Calu3 (cell line): ENCODE measurements around the gene AZGP1. TPM values are rescaled to one million over a fixed set of nuclear protein-coding genes. Genes with fewer than 3 reads are reported as not detected.
"Not testable (repeated sequence)": the region's sequence is repeated elsewhere in the genome, so short reads cannot be mapped to it uniquely, and the experiment has no call there.

Experiments used
- BruUV-seq: library from RNA; stranded (reverse); fragments of 400-500 nt; replicated peaks from 2 replicates; lab custom pipeline; 2021; lab: Mats Ljungman, UMichigan
- CTCF ChIA-PET: fragments of 300-600 bp; sonication (Branson Sonifier 250); formaldehyde crosslinking; loops from one replicate; lab custom pipeline; 2022; ENCODE audit warnings: antibody characterized with exemption; lab: Charles Lee
- DNase-seq: peaks from one replicate; pipeline ENCODE4 v3.0.0; 2022
- H3K27ac Mint-ChIP-seq: one replicate; pipeline ENCODE4 v1.8.0; 2022; ENCODE audit warnings: mixed read lengths; ENCODE audit not compliant: unreplicated experiment
- H3K27me3 Mint-ChIP-seq: one replicate; pipeline ENCODE4 v1.8.0; 2022; ENCODE audit warnings: mixed read lengths; ENCODE audit not compliant: unreplicated experiment
- H3K36me3 Mint-ChIP-seq: one replicate; pipeline ENCODE4 v1.8.0; 2022; ENCODE audit warnings: mild to moderate bottlenecking, moderate library complexity, mixed read lengths; ENCODE audit not compliant: insufficient read depth, unreplicated experiment
- H3K4me1 Mint-ChIP-seq: one replicate; pipeline ENCODE4 v1.8.0; 2022; ENCODE audit warnings: mild to moderate bottlenecking, low read depth, mixed read lengths; ENCODE audit not compliant: unreplicated experiment
- H3K4me3 Mint-ChIP-seq: one replicate; pipeline ENCODE4 v1.8.0; 2022; ENCODE audit warnings: mild to moderate bottlenecking, low read depth, moderate library complexity, mixed read lengths; ENCODE audit not compliant: unreplicated experiment
- H3K9me3 Mint-ChIP-seq: one replicate; pipeline ENCODE4 v1.8.0; 2022; ENCODE audit warnings: low read depth, mixed read lengths; ENCODE audit not compliant: unreplicated experiment
- intact Hi-C: fragments of 100-400 bp; cut with micrococcal nuclease; formaldehyde crosslinking; loops from one replicate; pipeline ENCODE4 v1.10.0; 2022; ENCODE audit not compliant: unreplicated experiment
- total RNA-seq: library from RNA; stranded (reverse); gene quantifications from 2 replicates; pipeline ENCODE4 v1.2.3, GENCODE V29; 2022
- TF ChIP-seq, protein P1 (sequence below): fragments of 200-600 bp; IDR thresholded peaks from one replicate; pipeline ENCODE4 v1.8.0; 2022; ENCODE audit warnings: antibody characterized with exemption; ENCODE audit not compliant: unreplicated experiment

AZGP1 gene
- total RNA-seq, 1 experiment from 2014 or later = 25.6 TPM

DNA sequence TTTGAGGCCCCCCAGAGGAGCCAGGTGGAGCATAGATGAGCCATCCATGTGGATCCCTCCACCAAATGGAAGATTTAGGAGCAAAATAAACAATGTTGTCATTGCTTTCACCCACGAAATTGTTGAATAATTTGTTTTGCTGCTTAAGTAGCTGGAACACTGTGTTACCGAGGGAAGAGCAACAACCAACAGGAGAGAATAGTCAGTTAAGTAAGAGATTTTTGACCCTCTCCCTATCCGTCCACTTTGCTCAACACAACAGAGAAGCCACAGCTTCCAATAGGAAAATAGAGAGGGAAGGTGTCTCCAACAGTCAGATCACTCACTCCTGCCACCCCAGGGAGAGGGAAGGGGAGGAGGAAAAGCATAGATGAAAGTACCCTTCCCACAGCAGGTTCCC is 35.7 kb upstream of the AZGP1 start:
- no TSS peak for BruUV-seq
- no peak for DNase-seq
- CTCF ChIA-PET = interaction anchor here (1.2 kb wide), 1 partner anchor 32 kb away, joined by 3 read pairs; no protein-coding TSS in a partner anchor
- intact Hi-C loops = no loop called here
- Mint-ChIP-seq H3K36me3 (peaks cover 24% of the 10 kb centered on the region), H3K4me1 (peaks cover 8% of the 10 kb centered on the region), H3K27ac (no peak overlapping the region), H3K27me3 (no peaks in the 10 kb centered on the region), H3K4me3 (no peak overlapping the region), H3K9me3 (no peaks in the 10 kb centered on the region)
- TF ChIP-seq, protein P1, sequence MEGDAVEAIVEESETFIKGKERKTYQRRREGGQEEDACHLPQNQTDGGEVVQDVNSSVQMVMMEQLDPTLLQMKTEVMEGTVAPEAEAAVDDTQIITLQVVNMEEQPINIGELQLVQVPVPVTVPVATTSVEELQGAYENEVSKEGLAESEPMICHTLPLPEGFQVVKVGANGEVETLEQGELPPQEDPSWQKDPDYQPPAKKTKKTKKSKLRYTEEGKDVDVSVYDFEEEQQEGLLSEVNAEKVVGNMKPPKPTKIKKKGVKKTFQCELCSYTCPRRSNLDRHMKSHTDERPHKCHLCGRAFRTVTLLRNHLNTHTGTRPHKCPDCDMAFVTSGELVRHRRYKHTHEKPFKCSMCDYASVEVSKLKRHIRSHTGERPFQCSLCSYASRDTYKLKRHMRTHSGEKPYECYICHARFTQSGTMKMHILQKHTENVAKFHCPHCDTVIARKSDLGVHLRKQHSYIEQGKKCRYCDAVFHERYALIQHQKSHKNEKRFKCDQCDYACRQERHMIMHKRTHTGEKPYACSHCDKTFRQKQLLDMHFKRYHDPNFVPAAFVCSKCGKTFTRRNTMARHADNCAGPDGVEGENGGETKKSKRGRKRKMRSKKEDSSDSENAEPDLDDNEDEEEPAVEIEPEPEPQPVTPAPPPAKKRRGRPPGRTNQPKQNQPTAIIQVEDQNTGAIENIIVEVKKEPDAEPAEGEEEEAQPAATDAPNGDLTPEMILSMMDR = no peak

DNA sequence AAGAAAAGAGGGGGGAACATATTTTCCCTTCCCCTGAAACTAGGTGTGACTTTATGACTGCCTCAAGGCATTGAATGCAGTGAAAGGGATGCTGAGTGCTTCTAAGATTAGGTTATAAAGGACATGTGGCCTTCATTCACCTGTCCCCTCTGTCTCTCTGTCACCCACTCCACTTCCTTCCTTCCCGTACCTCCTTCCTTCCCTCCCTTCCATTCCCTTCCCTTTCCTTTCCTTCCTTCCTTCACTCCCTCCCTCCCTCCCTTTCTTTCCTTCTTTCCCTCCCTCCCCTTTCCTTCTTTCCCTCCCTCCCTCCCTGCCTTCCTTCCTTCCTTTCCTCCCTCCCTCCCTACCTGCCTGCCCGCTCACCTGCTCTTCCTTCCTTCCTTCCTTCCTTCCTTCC is 35.1 kb upstream of the AZGP1 start:
- BruUV-seq = no TSS peak
- H3K9me3 Mint-ChIP-seq = no peaks in the 10 kb centered on the region
- CTCF ChIA-PET = no interaction called here

DNA sequence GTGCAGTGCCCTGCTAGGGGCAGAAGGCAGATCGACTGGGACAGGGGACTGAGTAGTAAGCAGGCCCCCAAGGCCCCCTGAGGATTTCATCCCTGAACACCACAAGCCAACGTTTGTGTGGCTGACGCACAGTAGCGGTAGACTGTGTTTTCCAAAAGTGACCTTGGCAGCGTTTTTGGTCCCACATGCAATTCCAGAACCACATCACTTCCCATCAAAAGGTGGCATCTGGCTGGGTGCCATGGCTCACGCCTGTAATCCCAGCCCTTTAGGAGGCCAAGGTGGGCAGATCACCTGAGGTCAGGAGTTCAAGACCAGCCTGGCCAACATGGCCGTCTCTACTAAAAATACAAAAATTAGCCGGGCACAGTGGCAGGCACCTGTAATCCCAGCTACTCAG is 34.1 kb upstream of the AZGP1 start:
- H3K36me3 Mint-ChIP-seq, BruUV-seq, DNase-seq, H3K9me3 Mint-ChIP-seq, H3K27ac Mint-ChIP-seq, intact Hi-C loops, H3K27me3 Mint-ChIP-seq, H3K4me1 Mint-ChIP-seq, H3K4me3 Mint-ChIP-seq: not testable (repeated sequence)
- CTCF ChIA-PET = interaction anchor here (0.6 kb wide), 2 partner anchors 10 to 56 kb away, joined by 3 read pairs; no protein-coding TSS in a partner anchor

More for the DNA sequence above, 35.1 kb upstream of the AZGP1 start:
- DNase-seq = no peak
- Mint-ChIP-seq H3K27me3 (no peaks in the 10 kb centered on the region), H3K4me1 (peaks cover 8% of the 10 kb centered on the region), H3K27ac (no peak overlapping the region), H3K4me3 (no peak overlapping the region), H3K36me3 (peaks cover 18% of the 10 kb centered on the region)
- intact Hi-C loops = no loop called here
- TF ChIP-seq, protein P1 = no peak

DNA sequence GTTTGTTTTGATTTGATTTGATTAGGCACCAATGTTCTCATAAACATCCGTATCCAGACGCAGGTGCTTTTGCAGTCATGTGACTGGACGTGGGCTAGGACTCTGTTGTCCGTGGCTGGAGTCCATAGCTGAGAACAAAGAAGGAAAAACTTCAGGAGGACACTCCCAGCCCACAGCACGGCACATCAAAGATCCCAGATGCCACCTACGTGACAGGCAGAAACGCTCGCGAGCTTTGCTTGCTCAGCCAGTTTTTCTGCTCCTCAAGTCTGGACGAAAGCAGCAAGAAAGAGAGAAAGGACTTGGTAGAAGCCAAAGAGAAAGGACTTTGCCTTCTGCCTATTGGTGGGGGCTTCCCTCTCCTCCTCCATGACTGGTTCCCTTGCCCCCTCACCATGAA is 32.7 kb upstream of the AZGP1 start:
- CTCF ChIA-PET = interaction anchor here (0.6 kb wide), 1 partner anchor 18 kb away, joined by 4 read pairs; no protein-coding TSS in a partner anchor
- H3K27me3 Mint-ChIP-seq = no peaks in the 10 kb centered on the region
- peaks cover 9% of the 10 kb centered on the region for H3K36me3 Mint-ChIP-seq
- TF ChIP-seq, protein P1 = no peak
- H3K27ac Mint-ChIP-seq = peak overlapping the region; percentile 66
- peak overlapping the region; percentile 36 for H3K4me3 Mint-ChIP-seq
- intact Hi-C loops = no loop called here
- DNase-seq = peak; percentile 23
- BruUV-seq = no TSS peak
- peaks cover 8% of the 10 kb centered on the region for H3K4me1 Mint-ChIP-seq
- no peaks in the 10 kb centered on the region for H3K9me3 Mint-ChIP-seq

DNA sequence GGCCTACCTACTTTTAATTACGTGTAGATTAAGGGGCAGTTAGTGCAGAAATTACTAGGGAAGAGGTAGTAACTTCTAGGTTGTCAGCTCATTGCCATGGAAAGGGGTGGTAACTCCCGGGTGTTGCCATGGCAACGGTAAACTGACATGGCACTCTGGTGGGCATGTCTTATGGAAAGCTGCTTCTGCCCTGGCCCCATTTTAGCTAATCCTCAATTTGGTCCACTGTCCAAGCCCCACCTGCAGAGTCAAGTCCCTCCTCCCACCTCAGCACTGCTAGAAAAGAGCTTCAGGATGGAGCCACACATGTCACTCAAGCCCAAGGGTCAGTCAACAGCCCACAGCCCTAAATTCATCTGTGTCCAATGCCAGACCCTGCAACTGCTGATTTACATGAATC is 32.1 kb upstream of the AZGP1 start:
- Mint-ChIP-seq H3K36me3 (peaks cover 3% of the 10 kb centered on the region), H3K27me3 (no peaks in the 10 kb centered on the region), H3K27ac (no peak overlapping the region), H3K4me3 (no peak overlapping the region), H3K4me1 (peaks cover 8% of the 10 kb centered on the region), H3K9me3 (no peaks in the 10 kb centered on the region)
- intact Hi-C loops = no loop called here
- BruUV-seq = no TSS peak
- TF ChIP-seq, protein P1 = no peak
- CTCF ChIA-PET = interaction anchor here (0.6 kb wide), 1 partner anchor 18 kb away, joined by 4 read pairs; no protein-coding TSS in a partner anchor
- no peak for DNase-seq
